Skeletal muscle cell (primary cell): ENCODE measurements around the gene IQSEC3.
"Not testable (repeated sequence)": the region's sequence is repeated elsewhere in the genome, so short reads cannot be mapped to it uniquely, and the experiment has no call there.

Source experiments
- DNase-seq: peaks from one replicate; pipeline ENCODE4 v3.0.0-alpha.2; 2010; ENCODE audit warnings: low read depth
- H3K4me3 ChIP-seq: 2 replicates; pipeline ENCODE4 v1.5.1; 2011; ENCODE audit warnings: low read depth, mild to moderate bottlenecking, control low read depth, low read length, moderate library complexity

Gene IQSEC3

GRCh38 chr12:51087-51486, 15.5 kb upstream of the IQSEC3 start:
- not testable (repeated sequence) for DNase-seq, H3K4me3 ChIP-seq

GRCh38 chr12:51962-52361, 14.6 kb upstream of the IQSEC3 start:
- not testable (repeated sequence) for H3K4me3 ChIP-seq, DNase-seq

GRCh38 chr12:52902-53734, 13.4 kb upstream of the IQSEC3 start:
- H3K4me3 ChIP-seq, DNase-seq: not testable (repeated sequence)

- DNase-seq = no peak
- no peak overlapping the region for H3K4me3 ChIP-seq
Measured at GRCh38 chr12:53735-54730, 12.5 kb upstream of the IQSEC3 start.

DNA sequence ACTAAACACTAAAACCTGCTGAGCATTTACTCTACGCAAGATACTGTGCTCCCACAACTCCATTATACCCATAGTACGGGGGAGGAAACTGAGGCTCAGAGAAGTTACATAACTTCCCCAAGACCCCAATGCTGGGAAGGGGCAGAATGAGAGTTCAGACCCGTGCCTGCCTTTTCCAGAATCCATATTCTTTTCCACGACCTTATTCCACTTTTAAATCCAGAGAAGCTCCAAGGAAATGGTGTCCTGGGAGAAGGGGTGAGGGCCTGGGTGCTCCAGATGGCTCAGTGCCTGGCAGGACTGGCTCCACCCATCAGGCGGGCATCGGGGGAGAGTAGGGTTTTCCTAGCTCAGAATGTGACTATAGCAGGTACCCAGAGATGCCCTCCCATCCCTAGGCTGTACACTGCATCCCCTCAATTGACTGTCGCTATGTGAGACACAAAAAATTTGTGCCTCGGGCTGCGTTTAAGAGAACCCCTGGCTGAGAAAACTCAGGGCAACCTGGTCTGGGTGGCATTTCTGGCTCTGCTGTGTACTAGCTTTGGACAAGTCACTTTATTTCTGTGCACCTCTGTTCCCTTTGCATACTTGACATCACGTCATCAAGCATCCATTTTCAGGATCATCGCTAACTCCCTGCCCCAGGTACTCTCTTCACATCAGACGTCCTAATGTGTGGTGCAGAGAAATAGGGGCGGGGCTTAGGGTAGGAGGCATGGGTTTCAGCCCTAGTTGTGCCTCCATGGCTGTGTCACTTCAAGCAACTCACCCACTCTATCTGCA, 11.6 kb upstream of the IQSEC3 start:
- H3K4me3 ChIP-seq = no peak overlapping the region
- no peak for DNase-seq

DNA sequence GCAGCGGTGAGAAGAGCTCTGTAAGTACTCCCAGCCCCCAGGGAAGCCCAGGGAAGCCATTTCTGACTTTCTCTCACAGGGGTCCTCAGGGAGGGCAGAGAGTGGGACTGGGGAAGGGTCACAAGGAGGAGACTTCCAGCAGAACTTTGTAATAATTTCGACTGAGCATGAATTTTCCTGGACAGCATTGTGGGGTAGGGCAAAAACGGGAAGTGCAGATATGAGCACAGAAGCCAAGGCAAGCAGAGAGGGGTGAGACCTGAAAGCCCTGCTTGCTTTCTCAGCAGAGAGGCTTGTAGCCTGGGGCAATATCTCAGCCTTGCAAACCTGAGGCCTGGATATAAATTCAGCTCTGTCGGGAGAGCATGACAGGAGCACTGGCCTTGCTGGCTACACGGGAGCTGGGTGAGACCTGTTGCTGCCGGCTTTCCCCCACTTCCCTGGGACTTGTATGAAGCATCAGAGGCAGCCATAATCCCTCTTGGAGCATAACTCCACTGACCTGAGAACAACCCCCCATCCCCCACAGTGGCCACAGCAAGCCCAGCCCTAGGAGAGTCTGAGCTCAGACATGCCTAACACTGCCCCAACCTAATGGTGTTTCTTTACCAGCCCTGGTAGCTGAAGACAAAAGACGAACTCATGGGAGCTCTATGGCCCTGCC, 9.8 kb upstream of the IQSEC3 start:
- no peak for DNase-seq
- no peak overlapping the region for H3K4me3 ChIP-seq

GRCh38 chr12:57539-57938, 9.0 kb upstream of the IQSEC3 start:
- DNase-seq = no peak
- H3K4me3 ChIP-seq = no peak overlapping the region

DNA sequence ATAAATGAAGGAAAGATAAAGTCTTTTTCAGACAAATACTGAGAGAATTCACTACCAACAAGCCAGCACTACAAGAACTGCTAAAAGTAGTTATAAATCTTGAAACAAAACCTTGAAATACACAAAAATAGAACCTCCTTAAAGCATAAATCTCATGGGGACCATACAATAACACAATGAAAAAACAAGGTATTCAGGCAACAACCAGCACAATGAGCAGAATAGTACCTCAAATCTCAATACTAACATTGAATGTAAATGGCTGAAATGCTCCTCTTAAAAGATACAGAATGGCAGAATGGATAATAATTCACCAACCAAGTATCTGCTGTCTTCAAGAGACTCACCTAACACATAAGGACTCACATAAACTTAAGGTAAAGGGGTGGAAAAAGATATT, 7.7 kb upstream of the IQSEC3 start:
- DNase-seq = no peak
- H3K4me3 ChIP-seq = no peak overlapping the region

- H3K4me3 ChIP-seq, DNase-seq: not testable (repeated sequence)
Measured at GRCh38 chr12:61845-62244, 4.7 kb upstream of the IQSEC3 start.

DNA sequence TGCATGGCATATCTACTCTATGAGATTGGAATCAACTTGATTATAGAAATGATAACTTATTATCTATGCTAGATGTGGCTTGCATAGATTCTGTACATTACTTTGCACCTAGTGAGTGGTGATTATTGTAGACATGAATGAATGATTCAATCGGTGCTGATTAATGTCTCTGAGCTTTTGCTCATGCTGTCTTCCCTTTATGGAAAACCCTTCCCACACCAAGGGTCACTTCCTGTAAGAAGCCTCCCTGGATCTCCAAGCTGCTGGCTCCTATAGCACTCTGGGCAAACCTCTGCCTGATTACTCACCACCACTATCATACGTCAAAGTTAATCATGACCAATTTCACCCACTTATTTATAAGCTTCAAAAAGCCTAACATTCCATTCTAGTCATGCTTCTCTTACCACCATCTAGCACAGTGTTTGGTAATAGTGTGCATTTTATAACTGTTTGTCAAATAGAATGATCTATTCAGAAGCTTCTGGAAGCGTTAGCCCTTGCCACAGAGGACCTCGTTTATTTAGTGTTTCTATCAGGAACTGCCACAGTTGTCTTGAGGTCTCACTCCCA, 990 bp upstream of the IQSEC3 start:
- not testable (repeated sequence) for H3K4me3 ChIP-seq
- DNase-seq = peak; percentile 23

GRCh38 chr12:66782-67504, 376 bp downstream of the IQSEC3 start:
- not testable (repeated sequence) for DNase-seq
- H3K4me3 ChIP-seq = peak overlapping the region; percentile 22

- H3K4me3 ChIP-seq, DNase-seq: not testable (repeated sequence)
Measured at GRCh38 chr12:69677-70076, 3.1 kb downstream of the IQSEC3 start.

GRCh38 chr12:70541-70940, 4.0 kb downstream of the IQSEC3 start:
- not testable (repeated sequence) for DNase-seq, H3K4me3 ChIP-seq

GRCh38 chr12:72018-72417, 5.5 kb downstream of the IQSEC3 start:
- not testable (repeated sequence) for DNase-seq

DNA sequence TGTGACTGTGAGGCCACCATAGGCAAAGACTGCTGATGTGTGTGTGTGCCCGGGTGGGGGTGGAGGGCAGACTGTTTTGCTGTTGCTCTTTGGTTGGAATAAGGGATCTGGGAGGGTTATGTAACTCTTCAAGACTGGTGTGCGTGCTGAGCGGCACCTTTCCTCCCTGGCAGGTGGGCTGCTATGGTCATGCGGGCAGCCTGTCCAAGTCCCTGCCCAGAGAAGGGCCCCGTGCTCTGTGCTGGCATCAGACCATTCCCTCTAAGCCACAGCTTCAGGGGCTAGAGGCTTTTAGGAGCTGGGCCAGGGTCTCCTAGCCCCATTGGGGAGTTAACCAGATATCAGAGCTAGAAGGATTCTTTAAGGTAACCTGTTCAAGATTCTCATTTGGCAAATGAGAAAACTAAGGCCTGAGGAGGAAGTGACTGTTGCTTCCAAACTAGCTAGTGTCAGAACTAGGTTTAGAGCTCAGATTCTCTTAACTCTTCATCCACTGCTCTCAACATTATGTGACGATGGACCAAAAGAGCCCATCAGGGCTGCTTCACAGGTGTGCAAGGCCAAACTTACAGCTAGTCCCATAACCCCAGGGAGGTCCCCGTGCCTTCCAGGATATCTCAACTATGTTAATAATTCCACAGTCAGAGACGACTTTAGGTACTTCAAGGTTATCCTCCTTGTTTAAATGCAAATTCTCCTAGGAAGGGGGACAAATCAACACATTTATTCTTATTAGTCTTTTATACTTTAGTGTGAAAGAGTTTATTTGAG, 8.0 kb downstream of the IQSEC3 start:
- not testable (repeated sequence) for H3K4me3 ChIP-seq, DNase-seq

More at GRCh38 chr12:72018-72417, 5.5 kb downstream of the IQSEC3 start:
- H3K4me3 ChIP-seq = not testable (repeated sequence)

DNA sequence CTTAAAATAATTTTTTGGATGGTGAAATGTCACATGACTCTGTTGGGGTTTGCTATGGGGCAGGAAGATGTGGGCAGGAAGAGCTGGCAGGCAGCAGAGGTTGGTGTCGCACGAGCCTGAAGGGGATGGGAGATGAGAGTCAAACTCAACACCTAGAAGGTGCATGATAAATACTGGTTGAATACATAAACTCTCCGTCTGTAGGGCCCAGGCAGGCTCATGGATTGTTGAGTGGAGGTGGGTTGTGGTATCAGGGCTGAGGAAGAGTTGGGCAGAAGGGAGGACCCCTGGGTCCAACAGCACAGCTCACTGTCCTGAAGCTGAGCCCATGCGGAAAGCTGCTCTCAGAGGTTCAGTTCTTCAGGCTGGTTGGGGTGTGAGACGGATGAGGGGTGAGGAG, 9.0 kb downstream of the IQSEC3 start:
- not testable (repeated sequence) for DNase-seq, H3K4me3 ChIP-seq

DNA sequence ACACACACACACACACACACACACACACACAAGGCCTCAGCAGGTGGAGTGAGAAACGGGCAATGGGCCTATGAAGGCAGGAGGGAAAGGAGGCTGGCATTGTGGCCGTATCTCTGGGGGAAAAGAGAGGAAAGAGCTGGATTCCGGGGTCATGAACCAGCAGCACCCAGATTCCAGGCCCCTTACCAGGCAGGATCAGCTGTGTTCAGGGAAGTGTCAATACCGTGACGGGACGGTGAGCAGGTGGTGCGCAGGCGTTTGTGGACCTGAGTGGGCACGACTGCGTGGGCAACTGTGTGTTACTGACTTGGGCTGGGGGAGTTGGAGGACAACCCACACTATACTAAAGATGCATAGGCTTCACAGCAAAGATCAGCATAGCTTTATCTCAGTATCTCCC, 9.5 kb downstream of the IQSEC3 start:
- not testable (repeated sequence) for DNase-seq, H3K4me3 ChIP-seq
